Raji (cell line): ENCODE measurements around the gene ADRA2C.

Source experiments
- POLR2A ChIP-seq: IDR thresholded peaks from 2 replicates; pipeline ENCODE4 v1.6.1; 2011; ENCODE audit warnings: low read depth, low read length, control low read depth; ENCODE audit not compliant: insufficient read depth

The ADRA2C gene

DNA sequence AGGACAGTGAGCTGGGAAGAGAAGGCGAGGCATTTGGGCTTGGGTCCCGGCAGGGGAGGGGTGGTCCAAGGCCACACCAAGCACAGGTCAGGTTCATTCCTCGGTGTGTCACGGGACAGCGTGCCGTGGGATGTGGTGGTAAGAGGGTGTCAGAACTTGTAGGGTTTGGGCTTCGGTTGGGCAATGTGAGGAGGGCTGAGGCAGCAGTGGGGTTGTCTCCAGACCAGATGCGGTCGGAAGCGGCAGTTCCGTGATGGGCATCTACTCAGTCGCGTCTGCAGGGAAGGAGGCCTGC lies 22.1 kb downstream of the ADRA2C start:
- TF ChIP-seq POLR2A: no peak

DNA sequence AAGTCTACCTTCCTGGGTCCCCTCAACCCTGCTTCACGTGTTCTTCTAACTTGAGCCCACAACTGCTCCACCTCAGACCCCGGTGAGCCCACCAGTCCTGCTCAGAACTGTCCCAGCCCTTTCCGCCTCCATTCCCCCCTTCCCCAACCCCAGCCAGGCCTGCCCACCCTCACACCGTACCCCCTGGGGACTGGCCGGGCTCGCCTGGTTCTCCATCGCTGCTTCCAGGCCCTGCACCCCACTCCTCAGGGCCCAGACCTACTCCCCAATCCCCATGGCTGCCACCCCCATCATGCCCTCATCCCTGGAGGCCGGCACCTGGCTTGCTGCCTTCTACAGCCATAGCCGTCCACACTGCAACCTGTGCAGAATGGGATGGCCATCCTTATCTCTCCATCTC lies 23.4 kb downstream of the ADRA2C start:
- no peak for TF ChIP-seq POLR2A

DNA sequence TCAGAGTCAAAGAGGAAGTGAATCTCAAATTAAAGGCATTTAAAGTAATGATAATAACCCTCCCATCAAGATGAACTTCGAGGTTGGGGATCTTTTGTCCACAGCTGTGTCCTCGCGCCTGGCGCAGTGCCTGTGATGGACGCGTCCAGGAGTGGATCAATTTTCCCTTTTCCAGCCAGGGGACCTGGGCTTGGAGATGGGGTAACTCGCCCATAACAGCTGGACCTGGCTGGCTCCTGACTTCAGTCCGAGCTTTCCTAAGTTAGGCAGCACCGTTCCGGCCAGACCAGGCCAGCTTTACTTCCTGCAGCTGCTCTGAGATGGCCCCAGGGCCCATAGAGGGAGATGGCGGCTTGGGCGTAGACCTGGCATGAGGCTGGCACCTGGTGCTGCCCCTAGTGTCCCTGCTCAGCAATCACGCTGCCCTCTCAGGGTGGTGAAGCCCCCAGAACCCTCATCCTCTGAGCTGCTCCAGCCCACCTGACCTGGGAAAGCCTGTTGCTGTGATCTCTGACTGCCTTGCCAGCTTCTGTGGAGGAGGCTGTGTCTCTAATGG lies 23.9 kb downstream of the ADRA2C start:
- no peak for TF ChIP-seq POLR2A

DNA sequence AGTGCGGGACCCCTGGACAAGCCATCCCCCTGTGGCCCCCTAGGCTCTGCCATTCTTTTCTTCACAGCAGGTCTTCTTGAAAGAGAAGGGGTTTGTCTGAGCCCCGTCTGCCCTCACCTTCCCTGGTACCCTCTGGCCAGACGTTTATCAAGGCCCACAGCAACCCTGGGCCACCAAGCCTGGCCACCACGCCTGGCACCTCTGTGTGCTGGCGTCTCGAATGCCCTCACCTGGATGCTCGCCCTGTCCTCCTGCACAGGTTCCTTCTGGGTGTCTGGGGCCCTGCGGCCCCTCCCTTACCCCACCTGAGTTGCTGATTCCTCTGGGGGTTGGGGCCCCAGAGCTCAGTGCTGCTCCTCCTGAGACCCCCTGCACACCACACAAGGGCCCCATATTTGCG lies 25.1 kb downstream of the ADRA2C start:
- no peak for TF ChIP-seq POLR2A

DNA sequence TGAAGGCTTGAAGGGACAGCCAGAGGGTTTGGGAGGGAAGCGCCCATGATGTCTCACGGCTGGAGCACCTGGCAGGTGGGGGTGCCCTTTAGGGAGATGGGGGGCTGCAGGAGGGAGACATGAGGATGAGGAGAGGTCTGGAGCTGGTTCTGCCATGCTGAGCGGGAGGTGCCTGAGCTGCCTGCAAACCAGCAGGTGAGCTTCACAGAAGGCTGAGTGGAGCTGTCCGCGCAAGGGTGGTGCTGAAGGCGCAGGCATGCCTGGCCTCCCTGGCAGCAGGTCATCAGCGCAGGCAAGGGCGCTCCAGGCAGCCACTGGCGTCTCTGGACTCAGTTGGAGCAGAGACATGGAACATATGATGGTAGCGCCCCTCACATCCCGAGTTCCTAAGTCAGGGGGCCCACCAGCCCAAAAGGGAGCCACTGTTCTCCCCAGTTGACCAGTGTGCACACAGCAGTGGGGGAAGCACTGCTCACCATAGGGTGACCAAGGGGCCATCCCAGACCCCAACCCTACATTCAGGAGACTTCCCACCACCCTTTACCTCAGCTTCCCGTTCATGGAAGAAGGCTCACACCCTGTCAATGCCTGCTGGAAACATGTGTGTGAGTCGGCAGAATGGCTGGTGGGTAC lies 25.8 kb downstream of the ADRA2C start:
- TF ChIP-seq POLR2A: no peak

DNA sequence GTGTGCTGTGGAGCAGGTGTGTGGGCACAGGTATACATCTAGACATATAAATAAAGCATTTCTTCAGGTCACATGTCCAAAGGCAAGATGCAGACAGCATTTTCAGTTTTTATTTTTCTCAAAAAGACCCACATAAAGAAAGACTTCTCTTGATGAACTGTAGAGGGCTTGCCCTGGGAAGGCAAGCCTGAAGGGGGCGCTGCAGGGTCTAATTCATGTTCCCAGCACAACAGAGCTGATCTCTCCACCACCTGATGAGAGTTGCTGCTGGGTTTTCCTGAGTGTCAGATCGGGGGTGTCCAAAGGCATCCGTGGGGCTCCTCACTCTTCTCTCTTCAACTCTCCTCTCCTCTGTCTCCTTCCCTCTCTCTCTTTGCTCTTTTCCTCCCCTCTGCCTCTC lies 26.6 kb downstream of the ADRA2C start:
- TF ChIP-seq POLR2A: no peak

DNA sequence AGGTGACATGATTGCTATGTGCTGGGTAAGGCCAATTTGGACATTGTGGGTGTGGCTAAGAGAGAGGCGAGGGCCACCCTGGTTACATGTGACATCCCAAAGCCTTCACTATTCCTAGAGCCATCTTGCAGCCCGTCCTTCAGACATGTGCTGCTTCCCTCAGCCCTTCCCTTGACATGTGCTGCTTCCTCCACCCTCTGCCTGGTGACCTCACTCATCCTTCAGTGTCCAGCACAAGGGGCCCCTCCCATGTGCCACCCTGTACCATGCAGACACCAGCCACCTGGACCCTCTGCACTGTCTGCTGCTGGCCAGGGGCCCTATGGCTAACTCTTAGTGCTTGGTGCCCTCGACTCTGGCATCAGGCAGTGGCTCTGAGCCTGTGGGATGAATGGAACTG lies 27.4 kb downstream of the ADRA2C start:
- TF ChIP-seq POLR2A: no peak

DNA sequence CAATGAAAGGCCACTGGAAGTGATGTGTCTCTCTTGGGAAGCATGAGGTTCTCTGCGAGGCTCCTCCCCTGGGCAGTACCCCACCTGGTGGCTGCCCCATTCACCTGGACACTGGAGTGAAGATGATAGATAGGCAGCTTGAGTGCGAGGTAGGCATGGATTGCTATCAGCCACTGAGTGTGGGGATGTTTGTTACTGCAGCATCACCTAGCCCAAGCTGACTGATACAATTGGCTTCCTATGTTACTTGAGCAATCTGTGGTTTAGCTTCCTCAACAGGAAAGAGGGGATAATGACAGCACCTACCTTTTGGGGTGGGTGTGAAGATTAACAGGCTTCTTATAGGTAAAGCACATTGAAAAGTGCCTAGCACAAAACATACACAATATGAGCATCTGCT lies 30.8 kb downstream of the ADRA2C start:
- TF ChIP-seq POLR2A: no peak

DNA sequence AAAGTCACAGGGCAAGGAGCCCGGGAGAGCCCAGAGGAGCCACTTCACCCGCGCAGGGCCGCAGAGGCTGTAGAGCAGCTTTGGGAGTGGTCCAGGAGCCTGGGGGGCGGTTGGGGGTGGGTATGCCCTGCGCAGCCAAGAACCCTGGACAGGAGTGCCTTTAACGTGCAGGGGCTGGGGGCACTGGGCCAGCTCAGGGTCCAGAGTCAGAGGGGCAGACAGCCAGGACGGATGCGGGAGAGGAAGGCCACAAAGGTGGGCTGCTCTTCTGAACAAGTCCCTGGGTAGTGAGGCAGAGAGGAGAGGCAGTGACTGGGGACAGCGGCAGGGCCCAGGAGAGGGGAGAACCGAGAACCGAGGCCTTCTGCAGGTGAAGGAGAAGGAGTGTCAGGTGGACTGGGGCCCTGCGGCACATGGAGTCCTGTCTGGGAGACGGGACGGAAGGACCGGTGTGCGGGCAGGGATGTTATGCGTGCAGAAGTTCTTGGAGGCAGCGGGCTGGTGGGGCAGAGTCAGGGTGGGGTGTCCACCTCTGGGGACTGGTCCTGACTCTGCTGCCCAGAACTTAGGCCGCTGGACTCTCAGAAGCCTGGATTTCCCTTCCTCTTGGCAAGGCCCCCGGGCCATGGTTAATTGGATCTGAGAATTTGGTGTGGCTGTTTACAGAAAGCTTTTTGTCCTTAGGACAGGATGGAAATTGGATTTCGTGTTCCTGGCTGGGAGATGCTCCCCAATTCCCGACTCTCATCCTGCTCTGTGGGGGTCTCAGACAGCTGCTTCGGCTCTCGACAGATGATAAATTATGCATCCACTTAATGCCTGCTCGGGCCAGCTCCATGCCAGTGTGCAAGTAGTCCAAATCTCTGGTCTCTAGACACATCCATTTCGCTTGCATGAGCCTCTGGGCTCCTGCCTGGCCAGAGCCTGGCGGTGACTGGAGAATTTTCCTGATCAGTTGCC lies 31.9 kb downstream of the ADRA2C start:
- TF ChIP-seq POLR2A: no peak

DNA sequence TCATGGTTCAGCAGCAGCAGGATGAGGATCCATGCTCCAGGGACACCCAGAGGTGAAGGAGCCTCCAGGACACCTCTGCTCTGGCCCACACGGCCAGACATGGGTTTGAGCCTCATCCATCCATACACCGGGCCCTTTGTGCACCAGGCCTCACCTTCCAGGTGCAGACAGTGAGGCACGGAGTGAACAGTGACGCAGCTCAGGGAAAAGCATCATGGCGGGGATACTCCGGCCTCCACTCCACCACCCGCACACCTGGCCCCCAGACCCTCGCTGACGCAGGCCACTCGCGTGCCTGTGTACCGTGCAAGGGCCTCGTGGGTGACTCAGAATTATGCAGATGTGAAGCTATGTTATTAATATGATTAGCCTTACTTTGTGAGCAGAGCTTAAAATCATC lies 33.3 kb downstream of the ADRA2C start:
- TF ChIP-seq POLR2A: no peak

DNA sequence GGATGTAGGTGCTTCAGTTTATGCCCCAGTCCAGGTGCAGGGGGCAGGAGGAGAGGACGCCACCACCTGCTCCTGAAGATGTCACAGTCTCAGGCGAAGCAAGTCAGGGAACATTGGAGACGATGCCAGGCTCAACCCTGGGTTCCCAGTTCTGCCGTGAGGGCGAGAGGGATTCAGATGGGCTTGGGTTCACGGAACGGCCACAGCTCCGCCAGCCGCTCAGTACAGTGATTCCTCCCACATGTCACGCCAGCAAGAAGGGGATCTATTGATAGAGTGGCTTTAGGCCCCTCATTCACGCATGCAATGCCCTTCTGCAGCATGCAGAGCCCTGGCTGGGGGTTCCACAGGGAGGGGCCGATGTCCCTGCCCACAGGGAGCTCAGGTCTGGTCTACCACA lies 34.2 kb downstream of the ADRA2C start:
- no peak for TF ChIP-seq POLR2A

DNA sequence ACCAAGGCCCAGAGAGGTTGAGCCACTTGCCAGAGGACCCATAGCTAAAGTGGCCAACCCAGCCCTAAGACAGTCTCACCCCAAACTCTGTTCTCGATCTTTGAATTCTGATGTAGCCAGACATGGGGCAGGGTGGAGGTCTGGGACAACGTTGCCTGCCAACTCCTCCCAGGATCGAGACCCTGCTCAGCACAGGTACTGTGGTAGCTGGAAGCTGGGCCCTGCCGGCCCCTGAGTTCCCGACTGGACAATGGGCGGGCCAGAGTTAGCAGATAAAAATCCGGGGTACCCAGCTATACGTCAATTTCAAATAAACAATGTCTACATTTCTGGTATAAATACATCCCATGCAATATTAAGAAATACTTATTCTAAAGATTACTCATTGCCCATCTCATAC lies 35.3 kb downstream of the ADRA2C start:
- TF ChIP-seq POLR2A: no peak

DNA sequence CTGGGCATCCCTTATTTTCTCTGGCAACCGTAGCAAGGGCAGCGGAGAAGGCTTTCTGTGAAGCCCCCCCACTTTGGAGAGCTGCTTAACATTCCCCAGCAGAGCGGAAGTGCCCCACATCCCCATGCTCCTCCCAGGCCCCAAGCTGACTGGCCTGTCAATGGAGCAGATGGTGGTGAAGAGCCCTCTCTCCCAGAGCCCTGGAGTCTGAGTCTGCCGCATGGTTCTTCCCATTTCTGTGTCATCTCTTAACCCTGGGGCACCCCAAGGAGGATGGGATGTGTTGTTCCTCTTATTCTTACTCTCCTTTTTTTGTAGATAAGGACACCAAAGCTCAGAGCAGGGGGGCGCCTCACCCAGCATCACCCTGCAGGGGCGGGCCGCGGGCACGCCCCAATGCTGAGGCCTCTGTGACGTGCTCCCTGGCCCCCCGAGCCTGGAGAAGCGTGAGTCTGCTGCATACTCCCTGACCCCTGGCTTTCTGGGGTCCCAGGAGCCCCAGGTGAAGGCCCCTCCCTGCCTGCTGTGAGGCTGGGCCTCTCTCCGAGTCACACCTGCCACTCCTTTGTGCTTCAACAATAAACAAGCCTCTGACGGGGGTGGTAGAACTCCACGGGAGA lies 35.9 kb downstream of the ADRA2C start:
- TF ChIP-seq POLR2A: no peak

DNA sequence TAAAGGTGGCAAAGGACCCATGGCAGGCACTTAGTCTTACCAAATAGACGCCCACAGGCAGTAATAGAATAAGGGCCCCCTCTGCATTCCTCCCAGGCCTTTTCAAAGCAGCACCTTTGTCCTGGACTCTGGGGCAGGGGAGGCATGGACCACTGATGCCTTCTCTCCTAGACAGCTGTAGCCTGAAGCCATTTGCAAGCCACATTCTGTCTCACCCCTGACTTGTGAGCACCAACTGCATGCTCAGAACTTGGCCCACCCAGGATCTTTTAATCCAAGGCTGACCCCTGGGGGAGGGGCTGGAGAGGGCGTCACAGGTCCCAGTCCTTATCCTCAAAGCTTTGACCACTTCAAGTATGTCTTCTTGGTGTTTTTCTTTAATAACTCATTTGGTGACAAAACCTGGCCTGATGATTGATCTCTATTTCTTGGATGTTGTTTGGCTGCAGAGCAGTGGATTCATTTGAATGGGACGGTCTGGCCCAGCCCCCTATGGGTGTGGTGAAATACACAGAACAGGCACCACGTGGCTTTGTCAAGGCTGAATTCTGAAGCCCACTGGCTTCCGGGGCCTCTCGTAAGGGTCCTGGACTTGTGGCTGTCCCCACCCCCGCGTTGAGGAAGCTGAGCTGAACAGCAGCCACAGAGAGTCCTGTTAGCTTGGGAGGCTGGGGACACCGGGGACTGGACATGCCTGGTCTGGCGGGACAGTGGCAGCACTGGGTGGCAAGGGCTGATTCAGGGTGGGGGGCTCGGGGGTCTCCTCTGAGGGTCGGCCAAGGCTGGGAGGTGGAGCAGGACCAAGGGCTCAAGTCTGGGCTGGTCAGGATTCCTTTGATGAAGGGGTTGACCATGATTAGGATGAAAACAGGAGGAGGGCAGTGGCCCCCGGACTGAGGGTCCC lies 36.6 kb downstream of the ADRA2C start:
- no peak for TF ChIP-seq POLR2A

DNA sequence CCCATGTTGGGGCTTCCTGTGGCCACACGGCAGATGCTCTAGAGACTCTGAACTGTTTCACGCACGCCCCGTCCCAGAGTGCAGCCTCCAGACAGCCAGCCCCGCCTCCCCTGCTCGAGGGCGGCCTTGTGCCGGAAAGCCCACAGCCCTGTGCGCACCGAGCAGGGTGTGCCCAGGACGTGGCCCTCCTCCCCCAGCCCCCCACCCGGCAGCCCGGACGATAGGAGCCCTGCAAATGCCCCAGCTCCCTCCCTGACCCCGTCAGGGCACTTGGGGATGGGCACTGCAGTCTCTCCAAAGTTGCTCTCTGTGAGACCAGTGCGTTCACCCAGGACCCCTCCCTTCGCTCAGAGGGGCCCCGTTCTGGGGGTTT lies 37.3 kb downstream of the ADRA2C start:
- no peak for TF ChIP-seq POLR2A
